Inflammatory macrophage (primary cell): ENCODE measurements around the gene ADORA2B.

ENCODE experiments used
- DNase-seq, 2 donors: peaks; one replicate each; pipeline ENCODE4 v3.0.0-alpha.2; 2020 to 2022

ADORA2B gene

GRCh38 chr17:15996322-15996721 is 51.4 kb downstream of the ADORA2B start:
- DNase-seq = no peak

DNA sequence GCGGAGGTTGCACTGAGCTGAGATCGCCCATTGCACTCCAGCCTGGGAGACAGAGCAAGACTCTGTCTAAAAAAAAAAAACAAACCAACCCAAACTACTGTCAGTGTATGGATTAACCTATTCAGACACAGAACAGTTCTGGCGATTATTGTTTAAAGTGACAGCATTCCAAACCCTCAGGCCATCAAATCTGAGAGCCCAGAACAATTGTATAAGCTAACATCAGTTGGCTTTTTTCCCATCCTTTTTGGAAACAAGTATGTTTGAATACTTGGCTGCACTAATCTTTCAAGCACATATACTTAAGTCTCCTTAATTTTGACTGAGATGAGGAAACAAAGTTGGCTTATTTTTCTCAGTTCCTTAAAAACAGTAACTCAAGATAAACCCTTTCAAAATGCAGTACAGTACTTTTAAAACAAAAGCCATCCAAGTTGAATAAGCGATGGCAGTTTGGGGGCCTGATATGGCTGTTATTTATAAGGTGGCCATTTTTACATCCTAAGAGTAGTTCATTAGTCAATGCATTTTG is 53.2 kb downstream of the ADORA2B start:
- peak in 1 of 2 donors; percentile 17 for DNase-seq

- peak; percentile 96 to 98 for DNase-seq
Observed at GRCh38 chr17:15999141-15999973, 54.4 kb downstream of the ADORA2B start, which contains the start of the genes TTC19 and ZSWIM7. Gene TTC19 (plus strand): TSS chr17:15999824. CDS start chr17:15999849, 25 bp downstream. Gene ZSWIM7 (minus strand): TSS chr17:15999704. CDS start chr17:15999594, 110 bp downstream.

GRCh38 chr17:15999974-16000827 is 55.3 kb downstream of the ADORA2B start:
- no peak for DNase-seq

- DNase-seq = peak; percentile 21 to 23
Observed at GRCh38 chr17:16001226-16001897, 56.4 kb downstream of the ADORA2B start.

DNA sequence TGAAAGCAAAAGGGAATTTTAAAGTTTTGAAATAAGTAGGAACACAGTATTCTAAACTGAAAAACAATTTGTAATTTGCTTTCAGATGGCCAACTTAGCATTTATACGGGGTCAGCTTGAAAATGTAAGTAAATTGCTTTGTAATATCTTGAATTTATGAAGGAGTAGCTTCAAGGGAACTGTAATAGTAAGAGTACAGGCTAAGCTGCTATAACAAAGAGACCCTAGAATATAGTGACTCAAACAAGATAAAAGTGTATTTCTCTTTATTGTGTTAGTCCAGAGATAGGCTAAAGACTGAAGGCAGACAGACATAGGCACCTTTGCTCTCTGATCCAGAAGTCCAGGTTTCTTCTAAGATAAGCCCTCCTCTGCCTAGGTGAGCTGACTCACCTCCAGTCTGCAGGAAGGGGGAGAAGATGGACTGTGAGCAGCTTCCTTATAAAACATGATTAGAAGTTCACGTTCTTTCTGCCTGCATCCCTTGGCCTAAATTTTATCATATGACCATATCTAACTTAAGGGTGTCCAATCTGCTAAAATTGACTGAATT is 57.9 kb downstream of the ADORA2B start:
- DNase-seq = no peak

DNA sequence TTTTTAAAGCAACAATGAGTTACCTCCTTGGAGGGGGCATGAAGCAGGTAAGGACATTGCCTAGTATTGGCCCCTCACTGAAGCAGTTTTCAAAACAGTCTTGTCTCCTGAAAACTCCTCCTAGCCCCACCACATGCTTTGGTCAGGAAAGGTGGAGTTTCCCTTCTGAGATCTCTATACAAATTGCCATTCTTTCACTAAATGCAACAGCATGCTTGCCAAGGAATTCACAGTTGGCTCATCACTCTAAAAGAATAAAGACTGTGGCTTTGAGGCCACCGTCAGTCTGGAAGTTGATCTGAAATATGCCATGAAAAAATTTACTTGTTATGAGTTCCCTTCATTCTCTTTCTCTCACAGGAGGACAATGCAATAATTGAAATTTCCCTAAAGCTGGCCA is 58.9 kb downstream of the ADORA2B start:
- no peak for DNase-seq

- no peak for DNase-seq
Observed at GRCh38 chr17:16005636-16006035, 60.7 kb downstream of the ADORA2B start.

DNA sequence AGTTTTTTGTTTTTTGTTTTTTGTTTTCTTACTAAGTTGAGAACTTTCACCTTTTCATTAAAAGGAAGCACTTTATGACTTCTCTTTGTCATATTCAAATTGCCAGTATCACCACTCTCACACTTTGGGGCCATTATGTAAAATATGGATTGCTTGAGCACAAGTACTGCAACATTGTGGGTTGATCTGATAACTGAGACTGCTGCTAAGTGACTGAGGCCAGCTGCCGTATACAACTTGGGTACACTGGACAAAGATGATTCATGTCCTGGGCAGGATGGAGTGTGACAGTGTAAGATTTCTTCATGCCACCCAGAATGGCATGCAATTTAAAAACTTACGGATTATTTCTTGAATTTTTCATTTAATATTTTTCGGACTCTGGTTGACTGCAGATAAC is 62.5 kb downstream of the ADORA2B start:
- DNase-seq = no peak

DNA sequence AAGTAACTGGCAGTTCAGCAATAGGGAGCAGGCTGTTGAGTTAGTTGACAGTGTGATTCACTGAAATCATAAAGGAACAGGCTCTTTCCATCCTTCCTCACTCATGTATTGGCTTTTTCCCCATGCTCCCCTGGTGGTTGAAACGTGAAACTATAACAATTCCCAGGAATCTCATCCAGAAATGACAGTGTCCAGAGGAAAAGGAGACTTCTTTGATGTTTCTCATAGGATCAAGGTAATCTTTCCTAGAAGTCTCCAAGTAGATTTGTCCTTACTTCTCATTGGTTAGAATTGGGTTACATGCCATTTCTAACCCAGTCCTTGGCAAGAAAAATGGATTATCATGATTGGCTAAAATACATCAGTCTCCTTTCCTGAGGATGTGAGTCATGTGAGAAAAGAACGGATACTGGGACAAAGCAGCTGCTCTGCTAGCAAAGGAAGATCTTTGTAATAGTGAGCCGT is 69.0 kb downstream of the ADORA2B start:
- no peak for DNase-seq

GRCh38 chr17:16019347-16019746 is 74.4 kb downstream of the ADORA2B start:
- no peak for DNase-seq

- no peak for DNase-seq
Observed at GRCh38 chr17:16023881-16024280, 79.0 kb downstream of the ADORA2B start.

GRCh38 chr17:16025202-16025601 is 80.3 kb downstream of the ADORA2B start:
- no peak for DNase-seq
